ENCODE measurements around the gene HOXA9. TPM values are rescaled to one million over a fixed set of nuclear protein-coding genes. Genes with fewer than 3 reads are reported as not detected.

The HOXA9 gene
- total RNA-seq, 1 donor from 2014 or later: 46.5 TPM

DNA sequence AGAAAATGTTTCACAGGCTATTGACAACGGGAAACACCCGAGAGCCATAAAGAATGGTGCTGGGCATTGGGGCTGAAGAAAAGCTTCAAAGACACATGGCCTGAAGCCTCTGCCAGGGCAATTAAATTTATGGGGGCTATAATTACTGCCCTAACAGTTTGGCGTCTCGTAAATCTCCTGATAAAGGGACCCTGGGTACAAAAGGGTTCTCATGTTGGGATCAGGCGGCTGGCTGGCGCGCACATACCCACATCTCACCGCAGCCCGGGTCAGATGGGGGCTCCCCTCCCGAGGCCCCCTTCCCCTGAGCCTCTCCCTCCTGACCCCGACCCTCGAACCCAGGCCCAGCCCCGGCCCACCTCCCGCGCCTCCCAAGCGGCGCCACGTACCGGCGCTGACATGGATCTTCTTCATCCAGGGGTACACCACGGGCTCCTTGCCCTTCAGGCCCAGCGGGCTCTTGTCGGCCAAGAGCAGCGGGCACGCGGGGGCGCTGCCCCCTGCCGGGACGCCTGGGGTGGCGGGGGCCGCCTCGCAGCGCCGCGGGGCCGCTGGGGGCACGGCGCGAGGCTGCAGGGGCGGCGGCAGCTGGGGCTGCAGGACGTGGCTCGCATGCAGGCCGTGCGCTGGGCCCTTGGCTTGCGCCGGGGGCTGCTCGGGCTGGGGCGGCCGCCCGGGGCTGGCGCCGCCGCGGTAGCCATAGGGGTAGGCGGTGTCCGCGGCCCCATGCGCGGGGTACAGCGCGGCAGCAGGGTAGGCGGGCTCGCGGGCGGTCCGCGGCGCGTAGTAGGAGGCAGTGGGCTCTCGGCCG is 35.4 kb downstream of the HOXA9 start:
- Histone ChIP-seq H3K36me3 (ENCODE audit: control insufficient read depth, insufficient read depth, low read length) (peaks cover 1% of the 10 kb centered on the region), H3K4me3 (ENCODE audit: low read depth, low read length) (peak overlapping the region; percentile 52), H3K27me3 (ENCODE audit: control insufficient read depth, insufficient read depth, low read length) (no peaks in the 10 kb centered on the region)
- TF ChIP-seq, protein P1, sequence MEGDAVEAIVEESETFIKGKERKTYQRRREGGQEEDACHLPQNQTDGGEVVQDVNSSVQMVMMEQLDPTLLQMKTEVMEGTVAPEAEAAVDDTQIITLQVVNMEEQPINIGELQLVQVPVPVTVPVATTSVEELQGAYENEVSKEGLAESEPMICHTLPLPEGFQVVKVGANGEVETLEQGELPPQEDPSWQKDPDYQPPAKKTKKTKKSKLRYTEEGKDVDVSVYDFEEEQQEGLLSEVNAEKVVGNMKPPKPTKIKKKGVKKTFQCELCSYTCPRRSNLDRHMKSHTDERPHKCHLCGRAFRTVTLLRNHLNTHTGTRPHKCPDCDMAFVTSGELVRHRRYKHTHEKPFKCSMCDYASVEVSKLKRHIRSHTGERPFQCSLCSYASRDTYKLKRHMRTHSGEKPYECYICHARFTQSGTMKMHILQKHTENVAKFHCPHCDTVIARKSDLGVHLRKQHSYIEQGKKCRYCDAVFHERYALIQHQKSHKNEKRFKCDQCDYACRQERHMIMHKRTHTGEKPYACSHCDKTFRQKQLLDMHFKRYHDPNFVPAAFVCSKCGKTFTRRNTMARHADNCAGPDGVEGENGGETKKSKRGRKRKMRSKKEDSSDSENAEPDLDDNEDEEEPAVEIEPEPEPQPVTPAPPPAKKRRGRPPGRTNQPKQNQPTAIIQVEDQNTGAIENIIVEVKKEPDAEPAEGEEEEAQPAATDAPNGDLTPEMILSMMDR (IDR thresholded peaks at IDR 0.05; ENCODE audit: insufficient read depth, low read length, poor library complexity, severe bottlenecking): peak; percentile 8
- no peak for DNase-seq (ENCODE audit: low read depth)

DNA sequence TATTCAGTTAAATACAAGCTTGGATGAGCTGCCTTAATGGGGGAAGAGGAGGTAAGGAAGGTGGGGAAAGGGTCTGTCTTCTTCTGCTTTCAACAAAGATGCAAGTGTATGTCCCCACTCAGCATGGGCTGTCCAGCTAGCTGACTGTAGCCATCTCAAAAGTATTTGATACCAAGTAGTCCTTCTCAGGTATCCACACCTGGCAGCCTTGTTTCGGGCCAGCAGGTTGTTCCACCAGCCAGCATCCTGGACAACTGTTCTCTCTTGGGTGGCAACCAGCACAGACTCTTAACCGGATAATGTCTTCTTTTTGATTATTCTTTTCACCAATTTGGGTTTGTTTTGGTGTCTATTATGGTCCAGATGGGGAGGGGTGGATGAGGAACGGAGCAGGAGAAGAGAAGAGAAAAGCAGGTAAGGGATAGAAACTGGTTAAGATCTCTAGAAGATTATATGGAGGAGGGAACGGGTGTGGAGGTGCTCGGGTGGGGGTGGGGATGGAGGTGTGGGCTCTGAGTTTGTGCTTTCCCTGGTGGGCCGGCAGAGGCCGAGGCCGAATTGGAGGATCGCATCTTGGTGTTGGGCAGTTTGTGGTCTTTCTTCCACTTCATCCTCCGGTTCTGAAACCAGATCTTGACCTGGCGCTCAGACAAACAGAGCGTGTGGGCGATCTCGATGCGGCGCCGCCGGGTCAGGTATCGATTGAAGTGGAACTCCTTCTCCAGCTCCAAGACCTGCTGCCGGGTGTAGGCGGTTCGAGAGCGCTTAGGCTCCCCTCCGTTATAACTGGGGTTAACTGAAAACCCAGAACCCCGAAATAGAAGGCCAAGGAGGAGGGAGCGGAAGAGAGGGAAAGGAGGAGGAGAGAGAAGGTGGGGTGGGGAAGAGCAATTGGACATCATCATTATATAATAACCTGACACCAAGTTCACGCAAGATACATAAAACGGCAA is 36.3 kb downstream of the HOXA9 start:
- Histone ChIP-seq H3K4me3 (ENCODE audit: low read depth, low read length) (peak overlapping the region; percentile 52), H3K27me3 (ENCODE audit: control insufficient read depth, insufficient read depth, low read length) (no peaks in the 10 kb centered on the region), H3K36me3 (ENCODE audit: control insufficient read depth, insufficient read depth, low read length) (peaks cover 1% of the 10 kb centered on the region)
- TF ChIP-seq, protein P1 (IDR thresholded peaks at IDR 0.05; ENCODE audit: insufficient read depth, low read length, poor library complexity, severe bottlenecking): no peak
- DNase-seq (ENCODE audit: low read depth): no peak

GRCh38 chr7:27128034-27128433 is 37.3 kb downstream of the HOXA9 start:
- DNase-seq (ENCODE audit: low read depth): no peak
- H3K4me3 ChIP-seq (ENCODE audit: low read depth, low read length): no peak overlapping the region
- H3K27me3 ChIP-seq (ENCODE audit: control insufficient read depth, insufficient read depth, low read length): no peaks in the 10 kb centered on the region
- peaks cover 1% of the 10 kb centered on the region for H3K36me3 ChIP-seq (ENCODE audit: control insufficient read depth, insufficient read depth, low read length)
- TF ChIP-seq, protein P1 (IDR thresholded peaks at IDR 0.05; ENCODE audit: insufficient read depth, low read length, poor library complexity, severe bottlenecking): no peak

- H3K4me3 ChIP-seq (ENCODE audit: low read depth, low read length): no peak overlapping the region
- no peaks in the 10 kb centered on the region for H3K27me3 ChIP-seq (ENCODE audit: control insufficient read depth, insufficient read depth, low read length)
- H3K36me3 ChIP-seq (ENCODE audit: control insufficient read depth, insufficient read depth, low read length): peaks cover 1% of the 10 kb centered on the region
- TF ChIP-seq, protein P1 (IDR thresholded peaks at IDR 0.05; ENCODE audit: insufficient read depth, low read length, poor library complexity, severe bottlenecking): no peak
- no peak for DNase-seq (ENCODE audit: low read depth)
Observed at GRCh38 chr7:27126596-27127327, 38.6 kb downstream of the HOXA9 start.

GRCh38 chr7:27125986-27126394 is 39.3 kb downstream of the HOXA9 start:
- TF ChIP-seq, protein P1 (IDR thresholded peaks at IDR 0.05; ENCODE audit: insufficient read depth, low read length, poor library complexity, severe bottlenecking): no peak
- peaks cover 1% of the 10 kb centered on the region for H3K36me3 ChIP-seq (ENCODE audit: control insufficient read depth, insufficient read depth, low read length)
- no peak for DNase-seq (ENCODE audit: low read depth)
- no peaks in the 10 kb centered on the region for H3K27me3 ChIP-seq (ENCODE audit: control insufficient read depth, insufficient read depth, low read length)
- no peak overlapping the region for H3K4me3 ChIP-seq (ENCODE audit: low read depth, low read length)

Measured in kidney epithelial cell (primary cell).